Chondrocyte (in vitro differentiated cells): ENCODE results near the gene FERMT2. TPM values are rescaled to one million over a fixed set of nuclear protein-coding genes. Genes with fewer than 3 reads are reported as not detected.

ENCODE experiments used
- DNase-seq: peaks from one replicate; pipeline ENCODE4 v3.0.0; 2021; ENCODE audit warnings: mixed read lengths, low spot score
- H3K27ac Mint-ChIP-seq: one replicate; pipeline ENCODE4 v1.8.0; 2021; ENCODE audit warnings: mild to moderate bottlenecking, moderate library complexity, mixed read lengths; ENCODE audit not compliant: unreplicated experiment
- H3K27me3 Mint-ChIP-seq: 2 replicates; pipeline ENCODE4 v1.8.0; 2021; ENCODE audit warnings: low read depth, mixed read lengths
- H3K36me3 Mint-ChIP-seq: 2 replicates; pipeline ENCODE4 v1.8.0; 2021; ENCODE audit warnings: low read depth, mixed read lengths
- H3K4me1 Mint-ChIP-seq: 2 replicates; pipeline ENCODE4 v1.8.0; 2021; ENCODE audit warnings: low read depth, mild to moderate bottlenecking, mixed read lengths
- H3K4me3 Mint-ChIP-seq: one replicate; pipeline ENCODE4 v1.8.0; 2021; ENCODE audit warnings: mild to moderate bottlenecking, moderate library complexity, mixed read lengths; ENCODE audit not compliant: unreplicated experiment
- H3K9me3 Mint-ChIP-seq: 2 replicates; pipeline ENCODE4 v1.8.0; 2021; ENCODE audit warnings: low read depth, mixed read lengths
- total RNA-seq: library from RNA; stranded (reverse); gene quantifications from 3 replicates; pipeline ENCODE4 v1.2.1, GENCODE V29; 2021
- TF ChIP-seq, protein P1 (sequence below): fragments of 200-600 bp; sonication (generic); IDR thresholded peaks from 2 replicates; pipeline ENCODE4 v1.5.0; 2021; ENCODE audit warnings: antibody characterized with exemption, mild to moderate bottlenecking, moderate library complexity

The FERMT2 gene
- total RNA-seq, 1 donor from 2014 or later = 518 TPM

DNA sequence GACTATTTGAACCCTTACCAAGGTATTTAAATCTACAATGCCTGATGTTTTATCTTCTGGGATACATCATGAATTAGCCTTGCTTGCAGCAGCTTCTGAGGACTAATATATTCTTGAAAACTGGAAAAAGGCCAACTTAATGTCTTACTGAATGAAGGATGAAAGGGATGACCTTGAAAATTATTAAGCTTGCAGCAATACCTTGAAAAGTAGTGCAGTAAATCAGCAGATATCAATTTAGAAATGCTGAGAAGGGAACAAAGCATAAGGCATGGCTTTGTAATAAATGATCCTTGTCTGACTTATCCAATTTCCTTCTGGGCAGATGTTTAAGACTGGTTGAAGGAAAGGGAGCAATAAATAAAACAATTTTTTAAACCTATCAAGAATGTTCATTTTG lies 37.3 kb upstream of the FERMT2 start:
- H3K36me3 Mint-ChIP-seq = no peaks in the 10 kb centered on the region
- H3K27me3 Mint-ChIP-seq = no peaks in the 10 kb centered on the region
- no peaks in the 10 kb centered on the region for H3K9me3 Mint-ChIP-seq
- H3K4me3 Mint-ChIP-seq = no peak overlapping the region
- DNase-seq = no peak
- H3K27ac Mint-ChIP-seq = no peak overlapping the region
- peaks cover 11% of the 10 kb centered on the region for H3K4me1 Mint-ChIP-seq
- TF ChIP-seq, protein P1, sequence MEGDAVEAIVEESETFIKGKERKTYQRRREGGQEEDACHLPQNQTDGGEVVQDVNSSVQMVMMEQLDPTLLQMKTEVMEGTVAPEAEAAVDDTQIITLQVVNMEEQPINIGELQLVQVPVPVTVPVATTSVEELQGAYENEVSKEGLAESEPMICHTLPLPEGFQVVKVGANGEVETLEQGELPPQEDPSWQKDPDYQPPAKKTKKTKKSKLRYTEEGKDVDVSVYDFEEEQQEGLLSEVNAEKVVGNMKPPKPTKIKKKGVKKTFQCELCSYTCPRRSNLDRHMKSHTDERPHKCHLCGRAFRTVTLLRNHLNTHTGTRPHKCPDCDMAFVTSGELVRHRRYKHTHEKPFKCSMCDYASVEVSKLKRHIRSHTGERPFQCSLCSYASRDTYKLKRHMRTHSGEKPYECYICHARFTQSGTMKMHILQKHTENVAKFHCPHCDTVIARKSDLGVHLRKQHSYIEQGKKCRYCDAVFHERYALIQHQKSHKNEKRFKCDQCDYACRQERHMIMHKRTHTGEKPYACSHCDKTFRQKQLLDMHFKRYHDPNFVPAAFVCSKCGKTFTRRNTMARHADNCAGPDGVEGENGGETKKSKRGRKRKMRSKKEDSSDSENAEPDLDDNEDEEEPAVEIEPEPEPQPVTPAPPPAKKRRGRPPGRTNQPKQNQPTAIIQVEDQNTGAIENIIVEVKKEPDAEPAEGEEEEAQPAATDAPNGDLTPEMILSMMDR = no peak

DNA sequence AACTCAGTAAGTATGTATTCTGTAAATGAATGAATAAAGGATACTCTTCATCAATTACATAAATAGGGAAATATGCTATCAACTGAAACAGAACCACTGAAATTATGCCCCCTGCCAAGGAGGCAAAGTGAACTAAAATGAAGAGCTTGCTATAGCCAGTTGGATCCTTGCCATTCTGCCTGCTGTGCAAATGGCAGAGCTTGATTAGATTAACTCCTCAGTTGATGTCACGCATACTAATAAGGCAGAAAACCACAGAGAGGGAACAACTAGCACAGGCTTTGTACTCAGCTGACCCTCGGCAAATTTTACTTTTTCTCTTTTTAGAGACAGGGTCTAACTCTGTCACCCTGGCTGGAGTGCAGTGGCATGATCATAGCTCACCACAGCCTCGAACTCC lies 36.7 kb upstream of the FERMT2 start:
- TF ChIP-seq, protein P1 = no peak
- DNase-seq = no peak
- Mint-ChIP-seq H3K27me3 (no peaks in the 10 kb centered on the region), H3K4me3 (no peak overlapping the region), H3K36me3 (no peaks in the 10 kb centered on the region), H3K4me1 (peaks cover 5% of the 10 kb centered on the region), H3K27ac (no peak overlapping the region), H3K9me3 (no peaks in the 10 kb centered on the region)

GRCh38 chr14:52987042-52987441 lies 36.2 kb upstream of the FERMT2 start:
- Mint-ChIP-seq H3K36me3 (no peaks in the 10 kb centered on the region), H3K9me3 (no peaks in the 10 kb centered on the region), H3K4me3 (no peak overlapping the region), H3K4me1 (no peaks in the 10 kb centered on the region), H3K27ac (no peak overlapping the region), H3K27me3 (no peaks in the 10 kb centered on the region)
- no peak for DNase-seq
- TF ChIP-seq, protein P1 = no peak

DNA sequence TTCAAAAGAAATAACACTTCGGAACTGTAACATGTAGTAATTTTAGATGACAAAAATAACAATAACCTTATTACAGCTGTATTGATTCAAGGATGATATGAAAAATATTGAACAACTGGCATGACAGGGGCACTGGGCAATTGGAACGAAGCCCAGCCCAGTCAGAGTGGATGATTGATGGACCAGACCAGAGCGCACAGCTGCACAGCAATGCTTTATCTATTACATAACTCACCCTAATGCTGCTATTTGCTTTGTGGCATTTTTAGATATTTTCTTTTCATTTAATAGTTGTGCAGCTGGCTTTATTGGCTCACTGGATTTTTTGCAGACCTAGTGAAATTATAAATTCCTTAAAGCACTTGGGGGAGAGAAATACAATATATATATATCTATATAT lies 26.9 kb upstream of the FERMT2 start:
- no peak for DNase-seq
- Mint-ChIP-seq H3K4me3 (no peak overlapping the region), H3K4me1 (peaks cover 10% of the 10 kb centered on the region), H3K36me3 (no peaks in the 10 kb centered on the region), H3K9me3 (no peaks in the 10 kb centered on the region), H3K27ac (no peak overlapping the region), H3K27me3 (no peaks in the 10 kb centered on the region)
- TF ChIP-seq, protein P1 = no peak

- Mint-ChIP-seq H3K4me1 (peaks cover 10% of the 10 kb centered on the region), H3K36me3 (no peaks in the 10 kb centered on the region), H3K27ac (no peak overlapping the region), H3K9me3 (peaks cover 10% of the 10 kb centered on the region), H3K27me3 (no peaks in the 10 kb centered on the region), H3K4me3 (no peak overlapping the region)
- DNase-seq = no peak
- TF ChIP-seq, protein P1 = no peak
These were observed 23.6 kb upstream of the FERMT2 start for GRCh38 chr14:52974406-52974805.
